ENCODE data around the gene JADE3.
A peak's percentile ranks its signal among the peaks of the same experiment; 100 is the strongest.

Gene JADE3

DNA sequence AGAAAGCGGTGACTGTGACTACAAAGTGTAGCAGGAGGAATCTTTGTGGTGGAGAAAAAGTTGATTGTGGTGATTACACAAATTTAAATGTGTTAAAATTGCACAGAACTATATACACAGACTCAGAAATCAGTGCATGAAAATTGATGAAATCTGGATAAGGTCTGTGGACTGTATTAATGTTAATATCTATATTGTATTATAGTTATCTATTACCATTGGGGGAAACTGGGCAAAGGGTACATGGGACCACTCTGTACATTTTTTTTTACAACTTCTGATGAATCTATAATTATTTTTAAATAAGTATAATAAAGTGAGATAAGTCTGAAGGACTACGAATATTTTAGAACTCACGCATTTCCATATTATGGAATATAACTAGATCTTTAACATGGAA lies 1.8 kb upstream of the JADE3 start:
- H3K56ac ChIP-seq (ENCODE audit: low read length), result no peak overlapping the region
- H2BK5ac ChIP-seq (ENCODE audit: low read length), result no peak overlapping the region
- H2BK120ac ChIP-seq (ENCODE audit: low read depth, low read length), result no peak overlapping the region
- H3K36me3 ChIP-seq (ENCODE audit: control insufficient read depth, insufficient read depth, low read length), result no peaks in the 10 kb centered on the region
- no peak overlapping the region for H4K8ac ChIP-seq (ENCODE audit: low read depth, low read length)
- H4K5ac ChIP-seq (ENCODE audit: low read length), result no peak overlapping the region
- H3K79me2 ChIP-seq (ENCODE audit: control insufficient read depth, insufficient read depth, low read length), result peaks cover 16% of the 10 kb centered on the region
- H3K4me2 ChIP-seq (ENCODE audit: low read length), result no peak overlapping the region
- H3K9ac ChIP-seq (ENCODE audit: low read length), result no peak overlapping the region
- H3K4ac ChIP-seq (ENCODE audit: low read depth, low read length), result no peak overlapping the region
- peaks cover 2% of the 10 kb centered on the region for H3K79me1 ChIP-seq (ENCODE audit: low read length)
- H3K27ac ChIP-seq (ENCODE audit: low read depth, low read length), result no peak overlapping the region
- no peak for DNase-seq
- no CpG with 5 or more reads among the region's 3 CpGs for WGBS (ENCODE audit: extremely low coverage, insufficient coverage, low lambda C conversion rate)
- no peak overlapping the region for H3K23ac ChIP-seq (ENCODE audit: low read length)
- H2AK5ac ChIP-seq (ENCODE audit: low read length), result no peak overlapping the region
- no peak overlapping the region for H3K18ac ChIP-seq (ENCODE audit: low read length)
- H3K27me3 ChIP-seq (ENCODE audit: insufficient read depth, low read length, poor library complexity), result no peaks in the 10 kb centered on the region
- no peak overlapping the region for H2BK15ac ChIP-seq (replicated peaks; ENCODE audit: low read depth)
- peaks cover 3% of the 10 kb centered on the region for H3K4me1 ChIP-seq (ENCODE audit: control insufficient read depth, low read depth, low read length)
- no peak overlapping the region for H3K4me3 ChIP-seq (ENCODE audit: low read length)

DNA sequence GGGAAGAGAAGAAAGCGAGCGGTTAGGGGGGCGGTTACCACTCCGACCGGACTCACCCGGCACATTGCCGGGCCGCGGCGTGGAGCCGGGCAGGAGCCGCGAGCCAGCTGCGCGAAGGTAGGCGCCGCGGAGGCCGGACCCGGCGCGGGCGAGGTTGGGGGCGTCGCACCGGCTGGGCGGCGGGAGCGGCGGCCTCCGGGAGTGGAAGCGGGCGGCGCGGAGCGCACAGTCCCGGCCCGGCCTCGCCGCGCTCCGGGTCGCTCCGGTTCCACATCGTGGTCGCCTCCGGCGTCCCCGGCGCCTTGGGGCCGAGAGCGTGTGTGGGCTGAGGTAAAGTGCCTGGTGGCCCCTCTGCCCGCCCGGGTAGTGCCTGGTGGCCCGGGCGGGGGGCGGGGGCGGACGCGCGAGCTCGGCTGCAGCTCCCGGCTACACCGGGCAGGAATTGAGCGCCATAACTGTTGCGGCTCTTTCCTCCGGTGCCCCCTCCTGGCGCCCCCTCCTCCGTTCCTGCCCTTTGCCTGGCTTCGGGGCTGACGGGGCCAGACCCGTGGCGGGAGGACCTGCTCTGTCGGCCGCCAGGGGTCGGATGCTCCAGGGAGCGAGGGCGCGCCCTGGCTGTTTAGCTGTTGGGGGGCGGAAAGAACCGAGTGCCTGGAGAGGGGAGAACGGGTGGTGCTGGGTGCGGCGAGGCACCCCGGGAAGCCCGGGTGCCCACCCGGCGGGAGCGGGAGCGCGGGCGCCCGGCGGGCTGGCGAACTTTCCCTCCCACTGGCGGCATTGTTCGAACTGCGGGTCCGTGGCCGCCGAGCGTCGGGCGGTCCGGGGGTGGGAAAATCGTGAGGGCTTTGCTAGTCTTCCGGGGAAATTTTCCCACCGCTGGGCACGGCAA lies 626 bp downstream of the JADE3 start:
- H3K27me3 ChIP-seq (ENCODE audit: insufficient read depth, low read length, poor library complexity), result no peaks in the 10 kb centered on the region
- peak overlapping the region; percentile 73 for H3K27ac ChIP-seq (ENCODE audit: low read depth, low read length)
- no peak overlapping the region for H3K4ac ChIP-seq (ENCODE audit: low read depth, low read length)
- no peak overlapping the region for H2BK5ac ChIP-seq (ENCODE audit: low read length)
- H3K18ac ChIP-seq (ENCODE audit: low read length), result peak overlapping the region; percentile 83
- no peak overlapping the region for H2AK5ac ChIP-seq (ENCODE audit: low read length)
- peak overlapping the region; percentile 74 for H3K9ac ChIP-seq (ENCODE audit: low read length)
- H3K4me2 ChIP-seq (ENCODE audit: low read length), result no peak overlapping the region
- H4K8ac ChIP-seq (ENCODE audit: low read depth, low read length), result no peak overlapping the region
- no peak overlapping the region for H2BK120ac ChIP-seq (ENCODE audit: low read depth, low read length)
- H3K79me1 ChIP-seq (ENCODE audit: low read length), result peaks cover 2% of the 10 kb centered on the region
- no peak overlapping the region for H2BK15ac ChIP-seq (replicated peaks; ENCODE audit: low read depth)
- peak overlapping the region; percentile 77 for H3K56ac ChIP-seq (ENCODE audit: low read length)
- DNase-seq, result peak; percentile 78
- peaks cover 3% of the 10 kb centered on the region for H3K4me1 ChIP-seq (ENCODE audit: control insufficient read depth, low read depth, low read length)
- no CpG with 5 or more reads among the region's 109 CpGs for WGBS (ENCODE audit: extremely low coverage, insufficient coverage, low lambda C conversion rate)
- no peaks in the 10 kb centered on the region for H3K36me3 ChIP-seq (ENCODE audit: control insufficient read depth, insufficient read depth, low read length)
- H3K79me2 ChIP-seq (ENCODE audit: control insufficient read depth, insufficient read depth, low read length), result peaks cover 25% of the 10 kb centered on the region
- peak overlapping the region; percentile 60 for H3K4me3 ChIP-seq (ENCODE audit: low read length)
- no peak overlapping the region for H3K23ac ChIP-seq (ENCODE audit: low read length)
- H4K5ac ChIP-seq (ENCODE audit: low read length), result no peak overlapping the region

DNA sequence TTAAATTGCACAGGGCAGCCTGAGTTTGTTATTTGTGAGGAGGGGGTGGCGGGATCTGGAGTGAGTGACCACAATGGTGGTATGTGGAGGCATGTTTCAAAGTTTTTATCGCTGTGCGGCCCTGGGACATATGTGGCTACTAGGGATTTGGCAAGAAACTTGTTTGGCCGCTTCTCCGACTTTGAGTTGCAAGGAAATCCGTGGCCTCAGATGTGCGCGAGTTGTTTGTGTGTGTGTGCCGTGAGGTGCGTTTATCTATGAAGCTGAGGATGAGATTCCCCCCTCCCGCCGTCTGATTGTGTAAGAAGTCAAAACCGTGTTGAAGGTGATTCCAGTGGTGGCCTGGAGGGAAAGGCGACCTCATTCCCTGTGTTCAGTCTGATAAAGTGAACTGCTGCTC lies 1.4 kb downstream of the JADE3 start:
- peak; percentile 40 for DNase-seq
- no peak overlapping the region for H4K8ac ChIP-seq (ENCODE audit: low read depth, low read length)
- no peaks in the 10 kb centered on the region for H3K36me3 ChIP-seq (ENCODE audit: control insufficient read depth, insufficient read depth, low read length)
- no peaks in the 10 kb centered on the region for H3K27me3 ChIP-seq (ENCODE audit: insufficient read depth, low read length, poor library complexity)
- H2BK5ac ChIP-seq (ENCODE audit: low read length), result no peak overlapping the region
- H3K4me3 ChIP-seq (ENCODE audit: low read length), result peak overlapping the region; percentile 60
- no peak overlapping the region for H3K23ac ChIP-seq (ENCODE audit: low read length)
- H3K27ac ChIP-seq (ENCODE audit: low read depth, low read length), result no peak overlapping the region
- no CpG with 5 or more reads among the region's 14 CpGs for WGBS (ENCODE audit: extremely low coverage, insufficient coverage, low lambda C conversion rate)
- H3K79me1 ChIP-seq (ENCODE audit: low read length), result peaks cover 2% of the 10 kb centered on the region
- peaks cover 3% of the 10 kb centered on the region for H3K4me1 ChIP-seq (ENCODE audit: control insufficient read depth, low read depth, low read length)
- H2AK5ac ChIP-seq (ENCODE audit: low read length), result no peak overlapping the region
- H2BK15ac ChIP-seq (replicated peaks; ENCODE audit: low read depth), result no peak overlapping the region
- peak overlapping the region; percentile 42 for H3K4me2 ChIP-seq (ENCODE audit: low read length)
- H3K9ac ChIP-seq (ENCODE audit: low read length), result peak overlapping the region; percentile 74
- H3K18ac ChIP-seq (ENCODE audit: low read length), result no peak overlapping the region
- peaks cover 26% of the 10 kb centered on the region for H3K79me2 ChIP-seq (ENCODE audit: control insufficient read depth, insufficient read depth, low read length)
- peak overlapping the region; percentile 77 for H3K56ac ChIP-seq (ENCODE audit: low read length)
- no peak overlapping the region for H2BK120ac ChIP-seq (ENCODE audit: low read depth, low read length)
- H4K5ac ChIP-seq (ENCODE audit: low read length), result no peak overlapping the region
- no peak overlapping the region for H3K4ac ChIP-seq (ENCODE audit: low read depth, low read length)

DNA sequence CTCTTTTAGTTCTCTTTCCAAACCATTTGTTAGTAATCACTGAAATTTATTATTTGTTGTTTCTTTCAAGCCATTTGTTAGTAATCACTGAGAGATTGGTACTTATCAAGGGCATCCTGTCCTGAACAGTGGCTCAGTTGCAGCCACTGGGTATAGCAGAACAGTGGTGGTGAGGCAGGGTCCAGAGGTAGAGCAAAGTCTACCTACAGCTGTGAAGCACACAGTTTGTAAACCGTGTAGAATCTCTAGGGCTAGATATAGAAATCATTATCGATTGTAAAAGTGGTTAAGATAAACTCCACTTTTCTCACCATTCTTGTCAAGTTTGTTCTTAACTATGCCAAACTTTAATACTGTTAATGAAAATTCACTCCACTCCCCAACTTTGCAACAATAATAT lies 4.1 kb downstream of the JADE3 start:
- H3K9ac ChIP-seq (ENCODE audit: low read length), result no peak overlapping the region
- no peak for DNase-seq
- no peak overlapping the region for H3K23ac ChIP-seq (ENCODE audit: low read length)
- H3K79me1 ChIP-seq (ENCODE audit: low read length), result peaks cover 2% of the 10 kb centered on the region
- H2BK15ac ChIP-seq (replicated peaks; ENCODE audit: low read depth), result no peak overlapping the region
- H3K36me3 ChIP-seq (ENCODE audit: control insufficient read depth, insufficient read depth, low read length), result no peaks in the 10 kb centered on the region
- H3K4me2 ChIP-seq (ENCODE audit: low read length), result no peak overlapping the region
- H2BK5ac ChIP-seq (ENCODE audit: low read length), result no peak overlapping the region
- no peaks in the 10 kb centered on the region for H3K27me3 ChIP-seq (ENCODE audit: insufficient read depth, low read length, poor library complexity)
- H3K4ac ChIP-seq (ENCODE audit: low read depth, low read length), result no peak overlapping the region
- H3K56ac ChIP-seq (ENCODE audit: low read length), result no peak overlapping the region
- no peak overlapping the region for H3K27ac ChIP-seq (ENCODE audit: low read depth, low read length)
- H4K5ac ChIP-seq (ENCODE audit: low read length), result no peak overlapping the region
- no peak overlapping the region for H2AK5ac ChIP-seq (ENCODE audit: low read length)
- H3K4me3 ChIP-seq (ENCODE audit: low read length), result no peak overlapping the region
- no peak overlapping the region for H4K8ac ChIP-seq (ENCODE audit: low read depth, low read length)
- WGBS (ENCODE audit: extremely low coverage, insufficient coverage, low lambda C conversion rate), result no CpG with 5 or more reads among the region's 2 CpGs
- no peak overlapping the region for H3K18ac ChIP-seq (ENCODE audit: low read length)
- peaks cover 3% of the 10 kb centered on the region for H3K4me1 ChIP-seq (ENCODE audit: control insufficient read depth, low read depth, low read length)
- no peak overlapping the region for H2BK120ac ChIP-seq (ENCODE audit: low read depth, low read length)
- peaks cover 27% of the 10 kb centered on the region for H3K79me2 ChIP-seq (ENCODE audit: control insufficient read depth, insufficient read depth, low read length)

DNA sequence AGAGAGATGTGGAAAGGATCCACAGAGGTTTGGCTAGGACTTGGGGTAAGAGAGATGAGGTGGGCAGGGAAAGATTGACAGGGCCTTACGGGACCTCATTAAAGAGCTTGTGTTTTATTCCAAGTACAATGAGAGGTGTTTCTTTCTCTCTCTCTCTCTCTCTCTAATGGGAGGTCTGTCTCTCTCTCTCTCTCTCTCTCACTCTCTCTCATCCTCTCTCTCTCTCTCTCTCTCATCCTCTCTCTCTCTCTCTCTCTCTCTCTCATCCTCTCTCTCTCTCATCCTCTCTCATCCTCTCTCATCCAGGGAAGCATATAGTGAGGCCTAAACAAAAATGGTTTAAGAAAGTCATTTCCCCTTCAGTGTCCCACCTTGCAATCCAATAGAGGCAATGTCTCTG lies 5.4 kb downstream of the JADE3 start:
- H3K36me3 ChIP-seq (ENCODE audit: control insufficient read depth, insufficient read depth, low read length), result no peaks in the 10 kb centered on the region
- no peak overlapping the region for H3K4me3 ChIP-seq (ENCODE audit: low read length)
- no peak overlapping the region for H3K9ac ChIP-seq (ENCODE audit: low read length)
- H2BK120ac ChIP-seq (ENCODE audit: low read depth, low read length), result no peak overlapping the region
- H3K79me1 ChIP-seq (ENCODE audit: low read length), result peaks cover 2% of the 10 kb centered on the region
- H3K27me3 ChIP-seq (ENCODE audit: insufficient read depth, low read length, poor library complexity), result no peaks in the 10 kb centered on the region
- peaks cover 3% of the 10 kb centered on the region for H3K4me1 ChIP-seq (ENCODE audit: control insufficient read depth, low read depth, low read length)
- no peak overlapping the region for H3K4me2 ChIP-seq (ENCODE audit: low read length)
- peaks cover 29% of the 10 kb centered on the region for H3K79me2 ChIP-seq (ENCODE audit: control insufficient read depth, insufficient read depth, low read length)
- no peak overlapping the region for H3K23ac ChIP-seq (ENCODE audit: low read length)
- no peak overlapping the region for H2BK5ac ChIP-seq (ENCODE audit: low read length)
- H3K27ac ChIP-seq (ENCODE audit: low read depth, low read length), result no peak overlapping the region
- H4K5ac ChIP-seq (ENCODE audit: low read length), result no peak overlapping the region
- DNase-seq, result no peak
- H2BK15ac ChIP-seq (replicated peaks; ENCODE audit: low read depth), result no peak overlapping the region
- H3K18ac ChIP-seq (ENCODE audit: low read length), result no peak overlapping the region
- no peak overlapping the region for H3K56ac ChIP-seq (ENCODE audit: low read length)
- H2AK5ac ChIP-seq (ENCODE audit: low read length), result no peak overlapping the region
- H4K8ac ChIP-seq (ENCODE audit: low read depth, low read length), result no peak overlapping the region
- WGBS (ENCODE audit: extremely low coverage, insufficient coverage, low lambda C conversion rate), result no CpG with 5 or more reads among the region's 1 CpG
- H3K4ac ChIP-seq (ENCODE audit: low read depth, low read length), result no peak overlapping the region

All from mesendoderm (in vitro differentiated cells).